ENCODE data around the gene DEPP1.
"Not testable (repeated sequence)": the region's sequence is repeated elsewhere in the genome, so short reads cannot be mapped to it uniquely, and the experiment has no call there.

Gene DEPP1, protein sequence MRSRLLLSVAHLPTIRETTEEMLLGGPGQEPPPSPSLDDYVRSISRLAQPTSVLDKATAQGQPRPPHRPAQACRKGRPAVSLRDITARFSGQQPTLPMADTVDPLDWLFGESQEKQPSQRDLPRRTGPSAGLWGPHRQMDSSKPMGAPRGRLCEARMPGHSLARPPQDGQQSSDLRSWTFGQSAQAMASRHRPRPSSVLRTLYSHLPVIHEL

DNA sequence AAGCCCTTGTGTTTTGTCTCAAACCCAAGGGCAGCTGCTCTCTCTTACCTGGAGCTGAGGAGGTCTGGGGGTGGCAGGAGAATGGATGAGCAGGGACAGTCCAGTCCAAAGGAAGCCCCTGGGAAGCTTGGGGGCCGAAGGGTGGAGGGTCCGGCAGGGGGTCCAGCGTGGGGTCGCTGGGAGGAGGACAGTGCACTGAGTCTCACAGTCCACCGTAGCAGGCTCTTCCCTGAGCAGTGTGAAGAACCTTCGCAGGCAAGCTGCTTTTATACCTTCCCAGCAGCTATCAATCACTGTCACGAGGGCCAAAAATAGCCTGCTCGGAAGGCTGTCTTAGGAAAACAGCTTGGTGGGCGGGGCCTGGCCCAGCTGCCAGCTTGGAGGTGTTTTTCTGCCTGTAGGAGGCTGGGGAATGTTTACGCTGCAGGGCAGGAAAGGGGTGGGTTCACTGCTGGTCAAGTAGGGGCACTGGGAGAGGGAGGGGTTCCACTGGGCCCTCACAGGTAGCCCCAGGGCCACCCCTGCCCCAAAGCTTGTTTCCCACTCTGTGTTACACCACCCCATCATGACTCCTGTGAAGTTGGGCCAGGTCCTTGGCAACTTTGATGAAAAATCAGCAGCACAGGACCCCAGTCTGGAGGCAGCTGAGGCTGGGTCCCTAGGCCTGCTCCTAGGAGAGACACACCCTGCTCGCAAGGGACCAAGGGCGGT lies at the start of gene DEPP1:
Gene DEPP1 (minus strand): TSS at position 240 of the 711 bp plus-strand sequence. CDS start 779 bp downstream, outside the sequence.
- DNase-seq, result peak; percentile 71

DNA sequence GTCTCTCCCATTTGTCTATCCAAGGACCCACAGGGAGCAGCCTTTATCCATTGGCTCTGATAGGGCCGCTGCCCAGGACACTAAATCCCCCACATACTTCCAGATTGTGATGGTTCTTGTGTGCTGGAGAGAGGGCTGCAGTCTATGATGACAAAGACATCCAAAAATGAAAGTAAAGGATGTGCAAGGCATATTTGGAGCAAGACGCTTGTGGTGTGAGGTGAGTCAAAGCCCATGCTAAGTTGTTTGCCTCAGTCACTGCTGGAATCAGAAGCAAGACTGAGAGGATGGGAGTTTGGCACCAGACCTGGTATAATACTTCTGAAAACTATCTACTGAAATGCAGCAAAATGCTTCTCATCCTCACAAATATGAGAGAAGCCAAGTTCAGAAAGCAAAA lies 44.8 kb upstream of the DEPP1 start:
- no peak for DNase-seq

DNA sequence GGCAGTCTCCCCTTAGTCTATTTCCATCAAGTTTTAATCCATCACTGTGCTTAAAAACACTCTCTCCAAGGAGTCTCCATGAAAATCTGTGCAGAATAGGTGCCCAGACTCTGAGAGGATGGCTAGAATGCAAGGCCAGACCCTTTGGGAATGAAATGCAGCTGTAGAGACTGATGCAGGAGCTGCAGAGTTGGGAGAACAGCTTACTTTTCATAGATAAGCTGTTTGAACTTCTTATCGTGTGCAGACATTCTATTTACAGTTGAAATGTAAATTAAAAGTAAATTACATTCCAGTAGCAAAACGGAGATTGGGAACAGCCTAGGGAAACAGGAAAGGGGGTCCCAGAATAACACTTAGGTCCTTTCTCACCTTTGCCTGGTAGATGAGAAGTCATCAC lies 37.0 kb upstream of the DEPP1 start:
- DNase-seq, result no peak

DNA sequence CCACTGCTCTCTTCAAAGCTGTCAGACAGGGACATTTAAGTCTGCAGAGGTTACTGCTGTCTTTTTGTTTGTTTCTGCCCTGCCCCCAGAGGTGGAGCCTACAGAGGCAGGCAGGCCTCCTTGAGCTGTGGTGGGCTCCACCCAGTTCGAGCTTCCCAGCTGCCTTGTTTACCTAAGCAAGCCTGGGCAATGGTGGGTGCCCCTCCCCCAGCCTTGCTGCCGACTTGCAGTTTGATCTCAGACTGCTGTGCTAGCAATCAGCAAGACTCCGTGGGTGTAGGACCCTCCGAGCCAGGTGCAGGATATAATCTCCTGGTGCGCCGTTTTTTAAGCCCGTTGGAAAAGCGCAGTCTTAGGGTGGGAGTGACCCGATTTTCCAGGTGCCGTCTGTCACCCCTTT lies 35.9 kb upstream of the DEPP1 start:
- not testable (repeated sequence) for DNase-seq

DNA sequence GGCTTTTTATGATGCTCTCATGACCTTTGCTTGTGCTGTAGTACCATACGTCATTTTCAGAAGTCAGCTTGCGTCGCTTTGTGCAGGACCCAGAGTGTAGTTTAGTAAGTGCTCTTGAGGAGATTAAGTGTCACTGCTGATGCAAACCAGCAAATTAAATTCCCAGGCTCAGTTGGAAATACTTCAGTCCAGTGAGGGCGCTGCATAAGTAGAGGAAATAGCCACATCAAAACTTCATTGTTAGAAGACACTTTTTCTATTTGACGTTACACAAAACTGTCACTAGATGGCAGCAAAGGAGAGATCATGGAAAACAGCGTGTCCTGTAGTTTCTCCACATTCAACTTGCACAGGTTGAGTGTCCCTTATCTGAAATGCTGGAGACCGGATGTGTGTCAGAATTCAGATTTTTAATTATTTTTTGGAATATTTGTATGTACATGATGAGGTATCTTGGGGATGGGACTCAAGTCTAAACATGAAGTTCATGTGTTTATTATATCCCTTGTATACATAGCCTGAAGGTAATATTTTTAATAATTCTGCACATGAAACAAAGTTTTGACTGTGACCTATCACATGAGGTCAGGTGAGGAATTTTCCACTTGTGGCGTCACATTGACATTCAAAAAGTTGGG lies 30.0 kb upstream of the DEPP1 start:
- peak; percentile 49 for DNase-seq

DNA sequence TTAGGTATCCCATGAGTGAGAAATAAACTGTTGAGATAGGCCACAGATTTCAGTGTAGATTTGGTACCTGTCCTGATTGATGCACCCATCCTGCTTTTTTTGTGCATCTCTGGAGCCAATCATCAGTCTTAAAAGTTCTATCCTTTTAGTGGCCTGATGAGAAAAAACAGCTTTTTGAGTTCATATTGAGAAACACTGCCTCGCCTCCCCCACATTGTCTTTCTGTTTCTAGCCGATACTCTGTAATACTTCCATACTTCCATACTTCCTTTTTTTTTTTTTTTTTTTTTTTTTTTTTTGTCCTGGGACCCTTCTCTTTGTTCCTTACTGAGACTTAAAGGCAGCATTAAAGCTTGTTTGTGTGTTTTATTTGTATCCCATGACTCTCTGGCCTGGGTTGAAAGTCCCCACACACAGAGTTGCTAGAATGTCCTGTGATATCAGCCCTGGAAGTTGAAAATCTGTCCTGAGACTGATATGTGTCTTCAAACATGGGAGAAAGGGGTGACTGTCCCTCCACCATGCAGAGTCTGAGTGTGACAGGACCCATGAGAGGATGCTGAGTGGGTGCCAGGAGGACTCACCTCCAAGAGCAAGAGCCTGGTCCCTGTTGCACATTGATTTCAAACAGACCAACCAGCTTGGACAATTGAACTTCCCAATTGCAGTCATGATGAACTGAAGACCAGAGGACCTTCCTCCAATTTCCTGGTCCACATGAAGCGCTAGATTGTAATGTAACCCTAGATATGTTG lies 27.8 kb upstream of the DEPP1 start:
- no peak for DNase-seq

DNA sequence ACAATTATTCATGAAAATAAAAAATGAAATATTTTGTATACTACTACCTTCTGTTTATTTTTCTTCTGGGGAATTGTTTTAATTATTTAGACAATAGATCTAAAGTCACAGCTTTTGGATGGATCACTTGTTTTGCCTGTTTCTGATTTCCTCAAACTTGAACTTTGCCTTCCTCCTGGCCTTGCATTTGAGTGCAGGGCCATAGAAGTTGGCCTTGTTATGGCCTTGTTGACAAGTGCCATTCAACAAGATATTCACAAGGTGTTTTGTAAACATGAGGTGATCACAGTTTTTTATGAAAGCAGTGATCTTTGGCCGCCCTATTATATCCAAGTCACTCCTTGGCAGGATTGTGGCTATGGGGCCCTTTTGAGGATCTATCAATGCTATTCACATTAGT lies 26.7 kb upstream of the DEPP1 start:
- no peak for DNase-seq

DNA sequence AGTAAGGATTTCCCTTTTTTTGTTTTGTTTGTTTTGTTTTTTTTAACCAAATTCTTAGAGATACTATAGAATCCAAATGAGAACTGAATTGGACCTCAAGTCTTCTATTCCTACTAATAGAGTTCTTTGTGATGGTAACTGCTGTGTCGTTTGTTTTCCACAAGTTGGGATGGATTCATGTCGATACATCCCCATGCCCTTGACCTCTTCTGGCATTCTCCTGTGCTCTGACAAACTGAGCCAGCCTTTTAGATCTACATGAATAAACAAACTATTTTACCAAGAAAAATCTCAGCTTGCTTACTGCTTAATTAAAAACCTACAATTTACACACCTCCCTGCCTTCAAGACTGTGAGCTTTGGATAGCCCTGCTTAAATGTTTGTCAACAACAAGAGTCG lies 26.1 kb upstream of the DEPP1 start:
- no peak for DNase-seq

DNA sequence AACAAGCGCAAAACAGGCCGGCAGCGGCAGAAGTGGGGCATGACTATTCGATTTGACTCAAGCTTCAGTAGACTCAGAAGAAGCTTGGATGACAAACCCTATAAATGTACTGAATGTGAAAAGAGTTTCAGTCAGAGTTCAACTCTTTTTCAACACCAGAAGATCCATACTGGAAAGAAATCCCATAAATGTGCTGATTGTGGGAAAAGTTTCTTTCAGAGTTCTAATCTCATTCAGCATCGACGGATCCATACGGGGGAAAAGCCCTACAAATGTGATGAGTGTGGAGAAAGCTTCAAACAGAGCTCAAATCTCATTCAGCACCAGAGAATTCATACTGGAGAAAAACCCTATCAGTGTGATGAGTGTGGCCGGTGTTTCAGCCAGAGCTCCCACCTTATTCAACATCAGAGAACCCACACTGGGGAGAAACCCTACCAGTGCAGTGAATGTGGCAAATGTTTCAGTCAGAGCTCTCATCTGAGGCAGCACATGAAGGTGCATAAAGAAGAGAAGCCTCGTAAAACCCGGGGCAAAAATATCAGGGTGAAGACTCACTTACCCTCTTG lies 24.9 kb upstream of the DEPP1 start:
- no peak for DNase-seq

DNA sequence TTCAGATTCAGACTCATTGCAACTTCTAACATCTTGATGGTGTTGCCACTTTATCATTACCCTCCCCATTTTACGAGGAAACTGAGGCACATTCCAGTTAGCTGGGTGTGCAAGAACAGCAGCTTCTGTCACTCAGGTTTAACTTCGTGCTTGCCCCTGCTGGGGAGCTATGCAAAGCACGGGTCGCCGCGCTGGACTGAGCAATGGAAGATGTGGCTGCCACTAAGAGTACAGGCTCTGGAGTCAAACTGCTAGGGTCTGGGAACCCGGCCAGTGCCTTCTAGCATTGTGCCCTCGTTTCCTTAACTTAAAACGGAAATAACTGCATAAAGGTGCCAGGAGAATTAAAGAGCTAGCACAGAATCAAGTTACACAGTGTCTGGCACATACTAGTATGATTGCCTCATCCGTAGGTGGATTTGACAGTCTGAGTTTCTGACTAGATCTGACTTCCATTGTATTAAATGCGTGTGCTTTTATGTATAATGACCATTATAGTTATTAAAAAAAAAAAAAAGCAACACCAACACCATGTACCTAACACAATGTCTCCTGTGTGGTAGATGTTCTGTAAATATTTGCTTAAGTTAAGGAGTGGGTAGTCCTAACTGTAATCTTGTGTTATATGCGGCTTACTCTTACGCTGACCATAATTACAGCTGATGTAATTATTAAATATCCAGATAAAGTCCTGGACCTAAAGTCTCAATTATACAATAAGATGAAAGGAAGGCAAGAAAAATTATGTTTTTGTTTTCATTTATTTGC lies 23.0 kb upstream of the DEPP1 start:
- DNase-seq, result peak; percentile 45

DNA sequence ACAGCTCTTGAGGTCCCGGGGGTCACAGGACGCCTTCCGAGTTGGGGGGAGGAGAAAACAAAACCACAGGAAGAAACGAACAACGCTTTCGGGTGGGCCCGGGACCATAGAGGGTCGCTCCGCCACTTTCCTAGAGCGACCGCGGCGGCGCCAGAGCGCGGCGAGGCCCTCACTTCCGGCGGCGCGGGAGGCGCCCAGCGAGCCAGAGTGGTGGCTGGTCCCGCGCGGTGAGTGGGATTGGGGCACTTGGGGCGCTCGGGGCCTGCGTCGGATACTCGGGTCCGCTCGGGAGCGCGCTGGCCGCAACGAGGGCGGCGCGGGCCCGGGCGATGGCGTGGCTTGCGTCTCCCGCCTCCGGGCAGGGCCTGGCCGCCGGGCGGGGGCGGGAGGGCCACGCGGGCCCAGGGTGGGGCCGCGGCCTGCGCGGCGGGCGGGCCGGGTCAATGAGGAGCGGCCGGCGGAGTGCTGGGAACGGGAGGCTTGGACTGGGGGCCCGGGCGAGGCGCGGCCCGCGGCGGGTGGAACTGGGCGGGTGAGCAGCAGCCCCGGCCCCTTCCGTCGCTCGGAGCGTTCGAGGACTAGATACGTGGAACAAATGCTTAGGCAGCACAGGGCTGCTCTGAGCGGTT lies 22.3 kb upstream of the DEPP1 start, which contains the start of gene ZNF22:
Gene ZNF22 (plus strand): TSS at position 172 of the 629 bp plus-strand sequence. CDS start 2,446 bp downstream, outside the sequence.
- DNase-seq, result peak; percentile 29

DNA sequence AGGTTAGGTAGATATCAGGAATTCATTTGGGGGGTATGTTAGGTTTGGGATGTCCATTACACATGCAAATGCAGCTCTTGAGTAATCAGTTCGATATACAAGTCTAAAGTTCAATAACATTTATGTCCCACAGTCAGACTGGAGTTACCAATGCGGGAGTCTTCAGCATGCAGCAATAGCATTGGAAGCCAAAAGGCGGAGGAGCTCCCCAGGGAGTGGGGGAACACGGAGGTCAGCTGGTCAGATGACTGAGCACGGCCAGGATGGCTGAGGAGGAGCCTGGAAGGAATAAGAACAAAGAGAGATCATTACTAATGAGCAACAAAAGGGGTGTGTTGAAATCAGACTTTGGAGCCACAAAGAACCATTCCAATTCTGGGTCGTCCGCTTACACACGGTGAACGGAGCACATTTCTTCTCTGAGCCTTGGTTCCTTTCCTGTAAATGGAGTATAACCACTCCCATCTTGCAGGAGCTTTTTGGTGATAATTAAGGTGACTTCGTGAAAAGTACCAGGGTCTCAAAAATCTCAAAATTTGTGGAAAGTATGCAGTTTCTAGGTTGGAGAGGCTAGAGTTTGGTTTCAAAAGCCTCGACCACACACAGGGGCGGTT lies 21.6 kb upstream of the DEPP1 start:
- no peak for DNase-seq

DNA sequence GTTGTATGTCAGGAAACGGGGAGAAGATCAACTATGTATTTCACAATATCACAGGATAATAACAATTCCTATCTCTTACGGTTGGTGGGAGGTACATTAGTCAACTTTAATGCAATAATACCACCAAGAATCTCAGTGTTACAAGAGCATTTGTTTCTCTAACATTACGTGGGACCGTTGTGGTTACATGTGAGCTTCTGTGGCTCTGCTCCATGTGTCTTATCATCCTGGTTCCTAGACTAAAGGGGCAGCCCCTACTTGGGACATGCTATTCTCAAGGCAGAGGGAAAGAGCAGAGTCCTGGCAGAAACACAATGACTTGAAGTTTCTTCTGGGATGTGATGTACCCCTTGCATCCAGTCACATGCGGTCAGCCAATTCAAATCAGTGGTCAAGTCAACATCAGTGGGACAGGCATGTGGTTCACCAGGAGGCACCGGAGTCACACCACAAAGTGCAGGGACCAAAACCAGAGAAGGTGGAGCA lies 19.6 kb upstream of the DEPP1 start:
- no peak for DNase-seq

DNA sequence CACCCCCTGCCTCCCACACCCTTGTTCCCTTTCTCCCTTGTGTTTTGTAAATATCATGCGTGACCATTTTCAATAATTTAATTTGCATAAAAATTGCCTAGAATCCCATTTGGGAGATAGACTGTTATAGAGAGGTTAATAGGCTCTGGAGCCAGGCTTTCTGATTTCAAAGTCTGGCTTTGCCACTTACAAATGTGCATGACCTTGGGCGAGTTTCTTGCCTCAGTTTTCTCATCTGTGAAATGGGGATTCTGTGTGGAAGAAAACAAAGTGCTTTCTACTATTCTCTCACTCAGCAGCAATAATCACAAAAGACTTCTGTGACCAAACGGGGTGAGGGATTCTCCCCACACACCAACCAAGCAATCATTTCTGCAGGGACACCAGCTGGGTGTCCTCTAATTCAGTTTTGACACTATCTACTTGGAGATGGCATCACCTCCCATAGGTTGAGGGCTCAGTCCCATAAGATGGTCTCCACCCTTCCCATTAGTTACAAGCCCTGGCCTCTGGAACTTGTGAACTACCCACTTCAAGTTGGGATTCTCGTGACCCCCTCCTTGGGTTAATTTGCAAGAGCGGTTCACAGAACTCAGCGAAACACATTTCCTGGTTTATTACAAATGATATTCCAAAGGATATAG lies 18.6 kb upstream of the DEPP1 start:
- no peak for DNase-seq

DNA sequence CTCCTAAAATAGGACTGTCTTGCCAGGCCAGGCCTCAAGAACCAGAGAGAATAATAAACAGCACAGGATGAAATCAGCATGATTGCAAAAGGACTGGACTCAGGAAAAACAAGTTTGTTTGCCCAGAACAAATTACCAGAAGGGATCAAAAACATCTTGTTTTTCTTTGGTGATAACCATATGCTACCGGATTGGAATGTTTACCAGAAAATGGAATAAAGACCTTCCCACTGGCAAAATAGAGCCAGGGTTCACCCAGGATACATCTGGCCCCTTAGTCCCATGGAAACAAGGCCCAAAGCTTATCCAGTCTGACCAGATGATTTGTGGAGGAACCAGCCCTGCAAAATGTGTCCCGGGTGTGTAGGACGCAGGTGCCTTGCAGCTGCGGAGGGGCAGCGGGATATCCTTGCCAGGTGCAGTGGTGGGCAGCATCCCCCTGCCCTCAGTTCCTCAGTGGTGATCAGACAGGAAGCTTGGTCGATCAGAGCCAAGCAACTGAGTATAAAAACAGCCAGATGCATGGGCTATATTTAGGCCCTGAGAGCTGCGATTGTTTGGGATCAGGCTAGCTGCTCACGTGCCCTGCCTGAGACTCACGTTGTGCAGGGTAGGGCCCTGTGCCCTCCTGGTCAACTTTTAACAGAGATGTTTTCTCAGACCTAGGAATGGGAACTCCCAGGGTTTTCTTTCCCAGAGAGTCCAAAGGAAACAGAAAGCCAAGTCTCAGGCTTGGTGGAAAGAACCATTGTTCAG lies 17.5 kb upstream of the DEPP1 start:
- DNase-seq, result no peak

DNA sequence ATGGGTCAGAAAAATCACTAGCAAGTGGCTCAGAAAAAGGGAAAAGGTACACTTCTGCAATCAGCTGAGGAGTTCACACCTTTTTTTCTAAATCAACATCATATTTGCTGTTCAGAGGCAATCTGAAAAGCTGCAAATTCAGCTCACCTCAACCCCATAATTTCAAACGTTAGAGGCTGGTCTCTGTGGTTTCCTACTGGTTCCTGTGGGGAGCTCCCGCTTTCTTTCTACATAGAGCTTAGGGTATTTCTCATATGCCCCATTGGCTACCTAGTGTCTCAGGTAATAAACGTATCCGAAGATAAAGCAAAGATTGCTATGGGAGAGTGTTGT lies 16.9 kb upstream of the DEPP1 start:
- no peak for DNase-seq

DNA sequence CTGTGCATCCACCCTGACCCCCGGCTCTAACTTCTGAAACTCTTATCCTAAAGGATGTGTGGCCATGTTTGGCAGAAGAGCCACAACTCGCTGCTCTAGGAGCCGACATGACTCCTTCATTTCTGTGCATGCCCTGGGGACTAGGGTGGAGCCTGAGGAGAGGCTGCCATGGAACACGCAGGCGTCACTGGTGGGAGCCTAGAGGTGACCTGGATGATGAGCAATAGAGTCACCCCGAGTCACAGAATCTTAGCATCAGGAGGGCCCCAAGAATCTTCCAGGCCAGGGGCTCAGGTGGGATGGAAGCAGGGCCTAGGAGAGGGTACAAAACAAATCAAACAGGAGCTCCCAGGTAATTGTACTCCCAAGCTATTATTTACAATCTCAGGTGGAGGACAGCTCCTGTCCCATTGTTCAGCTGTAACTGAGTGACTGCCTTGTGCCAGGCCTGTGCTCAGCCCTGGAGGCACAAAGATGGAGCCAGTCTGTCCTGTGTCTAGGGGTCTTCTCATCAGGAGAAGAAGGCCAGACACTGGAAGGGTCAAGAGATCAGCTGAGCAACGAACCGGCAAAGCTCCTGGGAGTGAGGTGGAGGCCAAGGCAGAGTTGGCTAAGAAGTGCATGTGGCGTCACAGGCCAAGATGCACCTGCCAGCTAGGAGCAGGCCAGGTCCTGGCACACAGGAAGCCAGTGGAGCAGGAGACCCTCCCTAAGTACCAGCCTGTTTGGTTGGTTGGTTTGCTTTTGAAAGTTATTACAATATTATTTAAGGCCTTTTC lies 16.3 kb upstream of the DEPP1 start:
- no peak for DNase-seq

DNA sequence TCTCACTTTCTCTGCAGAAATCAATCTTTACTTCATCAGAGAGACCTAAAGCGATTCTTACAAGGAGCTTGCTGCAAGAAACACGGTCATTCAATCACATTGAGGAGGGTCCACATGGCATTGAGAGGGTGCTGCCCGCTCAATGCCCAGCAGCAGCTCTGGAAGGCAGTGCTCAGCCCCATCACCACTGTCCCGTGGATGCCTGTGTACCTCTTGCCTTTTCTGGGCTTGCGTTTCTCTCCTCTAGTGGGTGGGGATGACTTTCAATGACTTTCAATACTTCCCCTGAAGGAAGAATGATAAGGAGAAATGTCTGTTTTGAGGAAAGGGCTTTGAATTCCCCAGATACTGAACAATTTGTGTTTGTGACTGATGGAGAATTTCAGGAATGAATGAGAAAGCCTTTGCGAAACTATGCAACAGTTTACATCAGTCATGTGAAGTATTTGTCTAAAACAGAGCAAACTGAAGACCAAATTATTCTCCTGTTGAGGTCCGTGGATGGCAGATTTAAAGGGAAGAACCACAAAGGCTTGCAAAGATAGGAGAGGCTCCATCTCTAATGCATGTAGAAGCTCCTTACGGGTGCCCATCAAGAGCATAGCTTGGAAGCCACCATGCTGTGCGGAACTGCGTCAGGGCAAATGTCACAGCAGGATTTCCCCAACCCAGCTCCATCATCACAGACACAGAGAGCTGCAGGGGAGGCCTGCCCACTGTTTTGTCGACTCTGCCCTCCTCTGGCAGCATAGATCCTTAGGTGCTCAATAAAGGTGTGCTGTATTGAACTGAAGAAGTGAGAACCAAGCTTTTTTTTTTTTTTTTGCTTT lies 15.5 kb upstream of the DEPP1 start:
- no peak for DNase-seq

Data from NCI-H1092 (cell line).